Stomach (tissue), 9 donors: ENCODE results near the gene HAVCR1. TPM values are rescaled to one million over a fixed set of nuclear protein-coding genes. Genes with fewer than 3 reads are reported as not detected.
A peak's percentile ranks its signal among the peaks of the same experiment; 100 is the strongest.
"Not testable (repeated sequence)": the region's sequence is repeated elsewhere in the genome, so short reads cannot be mapped to it uniquely, and the experiment has no call there.

Experiments
- DNase-seq, 2 donors: peaks; one replicate each; pipeline versions ENCODE4 v3.0.0 to v3.0.0-alpha.2; 2013 to 2019
- H3K27ac ChIP-seq, 5 donors: fragments of 200-600 bp in 4 of 5; sonication (generic) in 4 of 5; one replicate each; pipeline ENCODE4 v1.5.1; 2013 to 2019; ENCODE audit warnings: mild to moderate bottlenecking in 1 of 5, moderate library complexity in 1 of 5
- H3K27me3 ChIP-seq, 3 donors: fragments of 200-600 bp; sonication (generic); one replicate each; pipeline ENCODE4 v1.5.1; 2017 to 2019; ENCODE audit warnings: mixed run types in 1 of 3
- H3K36me3 ChIP-seq, 4 donors: fragments of 200-600 bp; sonication (generic); 1 replicate in 3 of 4; 2 replicates in 1 of 4; pipeline ENCODE4 v1.5.1; 2016 to 2019
- H3K4me1 ChIP-seq, 4 donors: fragments of 200-600 bp; sonication (generic); one replicate each; pipeline ENCODE4 v1.5.1; 2016 to 2019
- H3K4me3 ChIP-seq, 4 donors: fragments of 200-600 bp; sonication (generic) in 3 of 4; one replicate each; pipeline ENCODE4 v1.5.1; 2016 to 2019; ENCODE audit warnings: mild to moderate bottlenecking in 1 of 4
- H3K9me3 ChIP-seq, 4 donors: fragments of 200-600 bp; sonication (generic); one replicate each; pipeline ENCODE4 v1.5.1; 2016 to 2019
- EP300 ChIP-seq: sonication (generic); formaldehyde crosslinking; IDR thresholded peaks from one replicate; pipeline ENCODE4 v1.6.1; 2017; ENCODE audit warnings: antibody characterized with exemption
- POLR2A ChIP-seq, 4 donors: fragments of 450-650 bp; IDR thresholded peaks; one replicate each; pipeline ENCODE4 v1.6.1; 2016; ENCODE audit warnings: antibody characterized with exemption in 4 of 4, control low read depth in 2 of 4, mild to moderate bottlenecking in 1 of 4, moderate library complexity in 1 of 4
- POLR2AphosphoS5 ChIP-seq, 3 donors: sonication (generic); formaldehyde crosslinking; IDR thresholded peaks; one replicate each; pipeline ENCODE4 v1.6.1; 2016; ENCODE audit warnings: antibody characterized with exemption in 3 of 3
- whole genome bisulfite sequencing, 5 donors: extraction: QIAGEN DNeasy Blood & Tissue Kit in 3 of 5; methylation state at CpG; one replicate each; pipeline versions ENCODE4 v1.1.5 to v1.1.7; 2013 to 2018; 5-methylcytosine and 5-hydroxymethylcytosine counted together
- intact Hi-C: fragments of 100-400 bp; cut with DNase I; formaldehyde crosslinking; loops from one replicate; pipeline ENCODE4 v1.15.1; 2023; ENCODE audit warnings: low total_unique reads
- polyA plus RNA-seq, 3 donors: library from polyadenylated mRNA; stranded (reverse); fragments of 200-250 nt; gene quantifications; one replicate each; pipeline ENCODE4 v1.2.3, GENCODE V29; 2013
- total RNA-seq, 5 donors: library from RNA; depleted of rRNA; stranded (reverse); fragments of >200 nt; gene quantifications; one replicate each; pipeline versions ENCODE4 v1.1.0 to v1.2.3, GENCODE V29; 2014 to 2016
- TF ChIP-seq, protein P1 (sequence below), 7 experiments: fragments of 450-650 bp in 4 of 7; fragments of 200-600 bp in 3 of 7; sonication (generic) in 3 of 7; IDR thresholded peaks; one replicate each; pipeline ENCODE4 v1.5.1; 2016 to 2019; ENCODE audit warnings: antibody characterized with exemption in 7 of 7, control low read depth in 2 of 7, mild to moderate bottlenecking in 1 of 7
- donor health status: healthy with polysubstance abuse.
- donor health status: Bipolar disorder and iron deficiency.
- donor health status: healthy.

The HAVCR1 gene
- total and polyA plus RNA-seq, 8 donors = 2.0 TPM; not detected in 6

DNA sequence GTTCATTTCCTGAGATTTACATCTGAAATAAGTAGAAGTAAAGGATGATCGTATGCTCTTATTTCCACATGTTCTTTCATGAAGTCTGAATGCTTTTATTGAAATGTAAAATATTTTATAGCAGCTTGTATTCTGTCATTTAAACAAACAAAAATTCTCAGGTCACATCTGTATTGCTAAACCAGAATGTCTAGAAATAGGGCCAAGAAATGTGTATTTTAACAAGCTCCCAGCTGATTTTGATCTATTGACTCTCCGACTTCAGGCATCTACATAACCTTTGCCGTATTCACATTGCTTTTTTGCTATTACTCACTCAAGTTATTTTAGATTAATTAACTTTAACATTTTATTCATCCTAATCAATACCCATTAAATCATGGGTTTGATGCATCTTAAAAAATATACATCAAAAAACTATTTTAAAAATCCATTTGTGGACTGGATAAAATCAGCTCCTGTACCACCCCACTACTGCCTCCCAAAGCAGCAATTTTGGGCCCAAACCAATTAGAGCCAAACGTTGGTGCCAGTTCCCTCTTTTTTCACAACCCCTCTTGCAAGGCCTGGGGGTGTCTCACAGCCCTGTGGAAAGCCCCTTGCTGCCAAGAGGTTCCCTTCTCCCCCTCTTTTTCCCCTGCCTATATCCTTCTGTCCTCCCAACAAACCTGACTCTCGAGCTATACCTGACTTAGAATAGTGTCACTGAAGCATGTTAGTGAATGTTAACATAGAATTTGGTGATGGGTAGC is 34.5 kb downstream of the HAVCR1 start:
- 58 to 69% (median 63%) methylated on average over 5 of the region's 5 CpGs for WGBS, 5 donors
- Histone ChIP-seq H3K27me3 (no peaks in the 10 kb centered on the region), H3K4me1 (no peaks in the 10 kb centered on the region), H3K36me3 (no peaks in the 10 kb centered on the region), H3K9me3 (no peaks in the 10 kb centered on the region), H3K27ac (no peak overlapping the region), H3K4me3 (no peak overlapping the region)
- TF ChIP-seq EP300 (no peak), POLR2A (IDR thresholded peaks at IDR 0.05) (no peak), POLR2AphosphoS5 (IDR thresholded peaks at IDR 0.05) (no peak)
- TF ChIP-seq, protein P1, sequence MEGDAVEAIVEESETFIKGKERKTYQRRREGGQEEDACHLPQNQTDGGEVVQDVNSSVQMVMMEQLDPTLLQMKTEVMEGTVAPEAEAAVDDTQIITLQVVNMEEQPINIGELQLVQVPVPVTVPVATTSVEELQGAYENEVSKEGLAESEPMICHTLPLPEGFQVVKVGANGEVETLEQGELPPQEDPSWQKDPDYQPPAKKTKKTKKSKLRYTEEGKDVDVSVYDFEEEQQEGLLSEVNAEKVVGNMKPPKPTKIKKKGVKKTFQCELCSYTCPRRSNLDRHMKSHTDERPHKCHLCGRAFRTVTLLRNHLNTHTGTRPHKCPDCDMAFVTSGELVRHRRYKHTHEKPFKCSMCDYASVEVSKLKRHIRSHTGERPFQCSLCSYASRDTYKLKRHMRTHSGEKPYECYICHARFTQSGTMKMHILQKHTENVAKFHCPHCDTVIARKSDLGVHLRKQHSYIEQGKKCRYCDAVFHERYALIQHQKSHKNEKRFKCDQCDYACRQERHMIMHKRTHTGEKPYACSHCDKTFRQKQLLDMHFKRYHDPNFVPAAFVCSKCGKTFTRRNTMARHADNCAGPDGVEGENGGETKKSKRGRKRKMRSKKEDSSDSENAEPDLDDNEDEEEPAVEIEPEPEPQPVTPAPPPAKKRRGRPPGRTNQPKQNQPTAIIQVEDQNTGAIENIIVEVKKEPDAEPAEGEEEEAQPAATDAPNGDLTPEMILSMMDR (IDR thresholded peaks at IDR 0.05) = no peak
- no peak for DNase-seq
- intact Hi-C loops = no loop called here

DNA sequence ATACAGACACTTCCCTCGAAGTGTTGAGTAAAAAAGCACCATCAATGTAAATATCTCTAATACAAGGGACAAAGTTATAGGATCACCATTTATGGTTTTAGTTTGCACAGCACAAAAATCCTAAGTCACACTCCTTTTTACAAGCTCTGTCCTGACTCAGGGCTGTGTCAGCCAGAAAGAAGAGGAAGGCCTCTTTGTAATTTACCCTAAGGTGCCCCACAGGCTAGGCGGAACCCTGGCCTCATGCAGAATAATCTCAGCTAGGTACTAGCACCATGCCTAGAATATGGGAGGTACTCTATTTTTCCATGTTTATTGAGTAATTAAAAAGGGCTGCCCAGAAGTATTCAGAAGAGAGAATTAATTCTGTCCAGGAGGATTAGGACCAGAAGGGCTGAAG is 36.9 kb downstream of the HAVCR1 start:
- intact Hi-C loops = no loop called here
- DNase-seq = no peak
- no peak overlapping the region for H3K4me3 ChIP-seq
- H3K27ac ChIP-seq = no peak overlapping the region
- no peaks in the 10 kb centered on the region for H3K27me3 ChIP-seq
- WGBS, 5 donors = 84 to 89% (median 88%) methylated on average over 2 of the region's 2 CpGs
- H3K4me1 ChIP-seq = no peaks in the 10 kb centered on the region
- TF ChIP-seq, protein P1 (IDR thresholded peaks at IDR 0.05) = no peak
- TF ChIP-seq EP300 = no peak
- no peak for TF ChIP-seq POLR2A (IDR thresholded peaks at IDR 0.05)
- no peak for TF ChIP-seq POLR2AphosphoS5 (IDR thresholded peaks at IDR 0.05)
- peaks cover 0 to 13% (median 4%) of the 10 kb centered on the region in 4 donors for H3K9me3 ChIP-seq
- H3K36me3 ChIP-seq = no peaks in the 10 kb centered on the region

DNA sequence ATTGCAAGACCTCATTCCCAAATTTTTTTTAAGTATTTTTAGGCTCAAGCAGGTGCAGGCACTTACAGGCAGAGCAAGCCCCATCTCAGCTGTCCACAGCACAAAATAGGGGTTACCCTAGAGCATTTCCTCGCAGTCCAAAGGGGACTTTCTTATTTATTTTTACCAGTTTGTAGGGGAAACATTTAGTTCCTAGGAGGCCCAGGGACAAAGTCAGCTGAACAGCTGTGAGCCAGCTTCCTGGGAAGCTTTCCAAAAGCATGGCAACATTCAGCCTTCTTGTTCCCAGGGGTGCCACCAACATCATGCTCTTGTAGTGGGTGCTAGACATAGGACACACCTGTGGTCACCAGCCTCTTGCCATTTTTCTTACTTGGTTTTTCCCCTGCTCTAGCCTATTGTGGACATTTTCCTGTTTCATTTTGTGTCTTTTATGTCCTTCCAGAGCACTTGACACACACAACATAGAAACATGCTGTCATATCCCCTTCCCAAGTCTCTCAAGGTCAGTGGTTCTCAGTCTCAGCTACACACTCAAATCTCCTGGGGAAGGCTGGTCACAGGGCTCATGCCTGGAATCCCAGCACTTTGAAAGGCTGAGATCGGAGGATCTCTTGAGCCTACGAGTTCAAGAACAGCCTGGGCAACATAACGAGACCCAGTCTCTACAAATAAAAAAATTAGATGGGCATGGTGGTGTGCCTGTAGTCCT is 38.2 kb downstream of the HAVCR1 start:
- H3K36me3 ChIP-seq = no peaks in the 10 kb centered on the region
- intact Hi-C loops = no loop called here
- no peak overlapping the region for H3K4me3 ChIP-seq
- no peaks in the 10 kb centered on the region for H3K27me3 ChIP-seq
- 68 to 86% (median 81%) methylated on average over 4 of the region's 4 CpGs for WGBS, 5 donors
- peak in 1 of 2 donors; percentile 33 for DNase-seq
- no peak overlapping the region for H3K27ac ChIP-seq
- H3K9me3 ChIP-seq = peaks cover 0 to 15% (median 4%) of the 10 kb centered on the region in 4 donors
- TF ChIP-seq, protein P1 (IDR thresholded peaks at IDR 0.05) = no peak
- TF ChIP-seq POLR2AphosphoS5 (IDR thresholded peaks at IDR 0.05) = no peak
- TF ChIP-seq POLR2A (IDR thresholded peaks at IDR 0.05) = no peak
- no peak for TF ChIP-seq EP300
- H3K4me1 ChIP-seq = no peaks in the 10 kb centered on the region

DNA sequence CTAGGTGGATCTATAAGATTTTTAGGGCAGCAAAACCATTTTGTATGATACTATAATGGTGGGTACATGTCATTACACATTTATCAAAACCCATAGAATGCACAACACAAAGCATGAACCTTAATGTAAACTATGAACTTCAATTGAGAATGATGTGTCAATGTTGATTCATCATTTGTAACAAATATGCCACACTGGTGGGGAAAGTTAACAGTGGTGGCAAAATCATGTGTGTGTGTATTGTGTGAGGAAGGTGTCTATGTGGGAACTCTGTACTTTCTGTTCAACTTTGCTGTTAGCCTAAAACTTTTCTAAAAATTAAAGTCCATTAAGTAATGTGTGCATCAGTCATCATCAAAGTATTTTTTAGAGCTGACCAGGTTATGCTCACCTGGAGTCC is 38.9 kb downstream of the HAVCR1 start:
- TF ChIP-seq POLR2A (IDR thresholded peaks at IDR 0.05) (no peak), EP300 (no peak), POLR2AphosphoS5 (IDR thresholded peaks at IDR 0.05) (no peak)
- TF ChIP-seq, protein P1 (IDR thresholded peaks at IDR 0.05) = no peak
- intact Hi-C loops = no loop called here
- no peak for DNase-seq
- Histone ChIP-seq H3K27ac (no peak overlapping the region), H3K9me3 (peaks cover 0 to 15% (median 4%) of the 10 kb centered on the region in 4 donors), H3K36me3 (no peaks in the 10 kb centered on the region), H3K4me3 (no peak overlapping the region), H3K4me1 (no peaks in the 10 kb centered on the region), H3K27me3 (no peaks in the 10 kb centered on the region)

DNA sequence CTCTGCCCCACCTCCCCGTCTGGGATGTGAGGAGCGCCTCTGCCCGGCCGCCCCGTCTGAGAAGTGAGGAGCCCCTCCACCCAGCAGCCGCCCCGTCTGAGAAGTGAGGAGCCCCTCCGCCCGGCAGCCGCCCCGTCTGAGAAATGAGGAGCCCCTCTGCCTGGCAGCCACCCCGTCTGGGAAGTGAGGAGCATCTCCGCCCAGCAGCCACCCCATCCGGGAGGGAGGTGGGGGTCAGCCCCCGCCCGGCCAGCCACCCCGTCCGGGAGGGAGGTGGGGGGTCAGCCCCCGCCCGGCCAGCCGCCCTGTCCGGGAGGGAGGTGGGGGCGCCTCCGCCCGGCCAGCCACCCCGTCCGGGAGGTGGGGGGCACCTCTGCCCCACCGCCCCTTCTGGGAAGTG is 44.8 kb downstream of the HAVCR1 start:
- H3K4me3 ChIP-seq, H3K36me3 ChIP-seq, H3K27me3 ChIP-seq, DNase-seq, H3K27ac ChIP-seq, intact Hi-C loops, H3K4me1 ChIP-seq: not testable (repeated sequence)
- 86 to 95% (median 89%) methylated on average over 10 to 22 of the region's 28 CpGs; no CpG with 5 or more reads in 1 of the 5 donors for WGBS, 5 donors
- peaks cover 0 to 26% (median 10%) of the 10 kb centered on the region in 4 donors for H3K9me3 ChIP-seq
